GM12892 (cell line): ENCODE measurements around the gene CTNNA3.

Source experiments
- POLR2A ChIP-seq: IDR thresholded peaks from 2 replicates; pipeline ENCODE4 v1.6.1; 2011; ENCODE audit warnings: low read depth, low read length, control low read depth
- POLR2AphosphoS5 ChIP-seq: IDR thresholded peaks from 2 replicates; pipeline ENCODE4 v1.6.1; 2011; ENCODE audit warnings: low read depth, low read length, control low read depth

DNA sequence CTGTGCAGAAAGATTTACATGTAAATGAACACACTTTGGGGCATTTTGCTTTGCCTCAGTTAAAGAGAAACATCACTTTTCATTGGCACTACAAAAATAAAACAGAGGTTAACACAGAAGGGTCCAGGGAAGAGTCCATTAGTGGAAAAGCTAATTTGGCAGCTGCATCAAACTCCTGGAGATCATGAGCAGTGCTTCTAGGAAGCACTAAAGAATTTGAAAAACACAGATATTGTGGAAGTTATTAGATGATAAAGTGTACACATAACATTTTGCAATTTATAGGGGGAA is 608.9 kb downstream of the CTNNA3 start:
- no peak for TF ChIP-seq POLR2A
- no peak for TF ChIP-seq POLR2AphosphoS5
